Natural killer cell (primary cell): ENCODE results near the gene DIRAS1. TPM values are rescaled to one million over a fixed set of nuclear protein-coding genes. Genes with fewer than 3 reads are reported as not detected.

ENCODE experiments used
- ATAC-seq, 3 donors: fragments of 150-1000 bp in 2 of 3; fragments of 200-7000 bp in 1 of 3; cut with Tn5 transposase; 1 replicate in 1 of 3; 2 replicates in 2 of 3; pipeline ENCODE4 v1.10.0; 2021; ENCODE audit warnings: mild to moderate bottlenecking in 2 of 3, moderate library complexity in 2 of 3
- DNase-seq, 2 donors: peaks; one replicate each; pipeline versions ENCODE4 v3.0.0 to v3.0.0-alpha.2; 2013 to 2021; ENCODE audit warnings: mixed read lengths in 1 of 2
- H3K27ac ChIP-seq: one replicate; pipeline ENCODE4 v1.5.1; 2013; ENCODE audit warnings: mild to moderate bottlenecking, low read length
- H3K27me3 ChIP-seq: one replicate; pipeline ENCODE4 v1.6.1; 2013; ENCODE audit warnings: low read length; ENCODE audit not compliant: control insufficient read depth, insufficient read depth
- H3K36me3 ChIP-seq: one replicate; pipeline ENCODE4 v1.6.1; 2013; ENCODE audit warnings: low read length; ENCODE audit not compliant: control insufficient read depth, insufficient read depth
- H3K4me1 ChIP-seq: one replicate; pipeline ENCODE4 v1.6.1; 2013; ENCODE audit warnings: low read length; ENCODE audit not compliant: control insufficient read depth, insufficient read depth
- H3K4me3 ChIP-seq: one replicate; pipeline ENCODE4 v1.5.1; 2013; ENCODE audit warnings: low read length
- H3K9me3 ChIP-seq: one replicate; pipeline ENCODE4 v1.6.1; 2013; ENCODE audit warnings: low read length; ENCODE audit not compliant: control insufficient read depth, insufficient read depth
- H3K27ac Mint-ChIP-seq, 2 donors: one replicate each; pipeline ENCODE4 v1.8.0; 2022; ENCODE audit warnings: mild to moderate bottlenecking in 2 of 2, mixed read lengths in 2 of 2, moderate library complexity in 1 of 2
- H3K27me3 Mint-ChIP-seq, 2 donors: one replicate each; pipeline ENCODE4 v1.8.0; 2022; ENCODE audit warnings: low read depth in 2 of 2, mixed read lengths in 2 of 2
- H3K36me3 Mint-ChIP-seq: one replicate; pipeline ENCODE4 v1.8.0; 2022; ENCODE audit warnings: mixed read lengths
- H3K4me1 Mint-ChIP-seq, 2 donors: one replicate each; pipeline ENCODE4 v1.8.0; 2022; ENCODE audit warnings: mixed read lengths in 2 of 2
- H3K4me3 Mint-ChIP-seq: one replicate; pipeline ENCODE4 v1.8.0; 2022; ENCODE audit warnings: mild to moderate bottlenecking, moderate library complexity, mixed read lengths
- H3K9me3 Mint-ChIP-seq, 2 donors: one replicate each; pipeline ENCODE4 v1.8.0; 2022; ENCODE audit warnings: mixed read lengths in 2 of 2
- CTCF ChIP-seq: fragments of 200-600 bp; IDR thresholded peaks from one replicate; pipeline ENCODE4 v1.8.0; 2022; ENCODE audit warnings: antibody characterized with exemption
- WGBS: methylation state at CpG from one replicate; pipeline ENCODE4 v1.1.7; 2013; ENCODE audit warnings: missing lambda C conversion rate; ENCODE audit not compliant: insufficient coverage; 5-methylcytosine and 5-hydroxymethylcytosine counted together
- intact Hi-C: fragments of 100-400 bp; cut with micrococcal nuclease; formaldehyde crosslinking; loops from one replicate; pipeline ENCODE4 v1.14.2; 2022
- total RNA-seq, 4 donors: library from RNA; stranded (reverse); fragments of 120-200 nt in 1 of 4; gene quantifications; one replicate each; pipeline versions ENCODE4 v1.2.3 to v1.2.4, GENCODE V29; 2013 to 2022

Gene DIRAS1
- total RNA-seq, 3 donors from 2014 or later (not counting 1 experiment from before 2014, with no cell fraction given) = 0.12 to 0.48 (median 0.18) TPM

DNA sequence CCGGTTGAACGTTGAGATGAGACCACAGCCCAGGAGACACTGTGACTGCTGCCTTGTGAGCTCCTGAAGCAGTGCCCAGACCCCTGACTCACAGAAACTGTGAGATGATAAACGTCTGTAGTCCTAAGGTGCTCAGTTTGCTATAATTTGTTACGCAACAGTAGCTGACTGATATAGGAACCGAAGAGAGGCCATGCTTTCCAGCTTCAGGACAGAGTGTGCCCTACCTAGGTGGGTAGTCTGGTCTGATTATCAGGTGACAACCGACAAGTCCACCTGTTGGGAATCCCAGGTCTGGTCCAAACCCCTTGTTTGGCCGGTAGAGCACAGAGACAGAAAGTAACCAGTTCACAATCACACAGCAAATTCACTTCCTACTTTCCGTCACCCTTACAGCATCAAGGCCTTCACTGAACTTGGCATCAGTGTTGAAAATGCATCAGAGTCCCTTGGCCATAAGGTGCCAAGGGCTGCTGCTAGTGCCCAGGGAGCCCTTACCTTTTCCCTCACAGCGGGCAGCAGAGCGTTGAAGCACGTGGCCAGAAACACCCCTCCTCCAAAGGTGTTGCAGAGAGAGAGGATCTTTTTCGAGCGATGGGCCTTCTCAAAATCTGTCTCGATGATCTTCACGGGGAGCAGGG, 15.5 kb upstream of the DIRAS1 start:
- no peaks in the 10 kb centered on the region for H3K27me3 ChIP-seq
- intact Hi-C loops = no loop called here
- peaks cover 16 to 21% of the 10 kb centered on the region in 2 donors for H3K4me1 Mint-ChIP-seq
- no peaks in the 10 kb centered on the region for H3K36me3 Mint-ChIP-seq
- H3K4me3 ChIP-seq = no peak overlapping the region
- ATAC-seq (no peak), DNase-seq (no peak)
- H3K27me3 Mint-ChIP-seq = peaks cover 0 to 5% of the 10 kb centered on the region in 2 donors
- no peak for TF ChIP-seq CTCF
- no peak overlapping the region for H3K27ac ChIP-seq
- H3K9me3 ChIP-seq = no peaks in the 10 kb centered on the region
- no peaks in the 10 kb centered on the region for H3K9me3 Mint-ChIP-seq
- H3K27ac Mint-ChIP-seq = no peak overlapping the region
- 97% methylated on average over 15 of the region's 15 CpGs for whole genome bisulfite sequencing
- H3K4me1 ChIP-seq = peaks cover 14% of the 10 kb centered on the region
- peak overlapping the region; percentile 17 for H3K4me3 Mint-ChIP-seq
- H3K36me3 ChIP-seq = peaks cover 22% of the 10 kb centered on the region

- peaks cover 0 to 2% of the 10 kb centered on the region in 2 donors for H3K27me3 Mint-ChIP-seq
- H3K4me3 Mint-ChIP-seq = no peak overlapping the region
- Histone ChIP-seq H3K4me1 (peaks cover 13% of the 10 kb centered on the region), H3K27me3 (no peaks in the 10 kb centered on the region), H3K4me3 (no peak overlapping the region), H3K27ac (no peak overlapping the region), H3K9me3 (no peaks in the 10 kb centered on the region), H3K36me3 (peaks cover 22% of the 10 kb centered on the region)
- no peak for DNase-seq
- 97% methylated on average over 12 of the region's 12 CpGs for WGBS
- H3K9me3 Mint-ChIP-seq = no peaks in the 10 kb centered on the region
- H3K27ac Mint-ChIP-seq = no peak overlapping the region
- peaks cover 16 to 21% of the 10 kb centered on the region in 2 donors for H3K4me1 Mint-ChIP-seq
- H3K36me3 Mint-ChIP-seq = no peaks in the 10 kb centered on the region
- intact Hi-C loops = no loop called here
- no peak for TF ChIP-seq CTCF
- no peak for ATAC-seq
Measured at GRCh38 chr19:2735374-2735773, 14.2 kb upstream of the DIRAS1 start.

- Mint-ChIP-seq H3K9me3 (no peaks in the 10 kb centered on the region), H3K27ac (no peak overlapping the region), H3K4me3 (no peak overlapping the region), H3K27me3 (no peaks in the 10 kb centered on the region), H3K4me1 (peaks cover 12 to 16% of the 10 kb centered on the region in 2 donors), H3K36me3 (no peaks in the 10 kb centered on the region)
- intact Hi-C loops = no loop called here
- ATAC-seq (no peak), DNase-seq (no peak)
- TF ChIP-seq CTCF = no peak
- Histone ChIP-seq H3K36me3 (peaks cover 22% of the 10 kb centered on the region), H3K4me1 (peaks cover 9% of the 10 kb centered on the region), H3K27ac (no peak overlapping the region), H3K9me3 (no peaks in the 10 kb centered on the region), H3K4me3 (no peak overlapping the region), H3K27me3 (no peaks in the 10 kb centered on the region)
- WGBS = 92% methylated on average over 26 of the region's 26 CpGs
Measured at GRCh38 chr19:2734589-2735288, 13.6 kb upstream of the DIRAS1 start.
